HEK293 (cell line): ENCODE results near the gene PINLYP.

Experiments
- CTCF ChIA-PET: fragments of 350-600 bp; formaldehyde crosslinking; extraction: SDS; loops from one replicate; lab custom pipeline; 2021; ENCODE audit warnings: antibody characterized with exemption; lab: Yijun Ruan, JAX
- POLR2A ChIA-PET: fragments of 300-600 bp; formaldehyde crosslinking; extraction: SDS; loops from one replicate; lab custom pipeline; 2020; ENCODE audit warnings: antibody characterized with exemption, inconsistent platforms; lab: Yijun Ruan, JAX
- H3K27ac ChIP-seq: fragments of 200-500 bp; sonication (Bioruptor generic); 2 replicates; pipeline ENCODE4 v1.5.1; 2014; ENCODE audit warnings: low read depth, low read length, control low read depth, inconsistent platforms; ENCODE audit errors: extremely low read depth
- H3K36me3 ChIP-seq, 2 experiments: fragments of 200-500 bp in 1 of 2; sonication (Bioruptor generic) in 1 of 2; 1 replicate in 1 of 2; 2 replicates in 1 of 2; pipeline ENCODE4 v1.5.1; 2014 to 2017; ENCODE audit warnings: inconsistent platforms in 2 of 2, low read length in 2 of 2; ENCODE audit not compliant: control insufficient read depth in 2 of 2, insufficient read depth in 1 of 2
- H3K4me1 ChIP-seq: fragments of 200-500 bp; sonication (Bioruptor generic); 2 replicates; pipeline ENCODE4 v1.5.1; 2014; ENCODE audit warnings: mild to moderate bottlenecking, low read length, inconsistent platforms; ENCODE audit not compliant: control insufficient read depth, insufficient read depth
- H3K4me3 ChIP-seq: 2 replicates; pipeline ENCODE4 v1.5.1; 2011; ENCODE audit warnings: low read depth, mild to moderate bottlenecking, control low read depth, low read length, moderate library complexity
- H3K9me3 ChIP-seq: fragments of 200-500 bp; sonication (Bioruptor generic); 2 replicates; pipeline ENCODE4 v1.5.1; 2014; ENCODE audit warnings: low read depth, low read length, inconsistent platforms; ENCODE audit not compliant: control insufficient read depth, insufficient read depth
- ATF2 ChIP-seq: fragments of 450-650 bp; formaldehyde crosslinking; IDR thresholded peaks from 2 replicates; pipeline ENCODE4 v1.5.1; 2016; ENCODE audit warnings: missing biosample characterization, missing genetic modification characterization, low read depth
- HIC1 ChIP-seq: fragments of 450-650 bp; formaldehyde crosslinking; IDR thresholded peaks from 2 replicates; pipeline ENCODE4 v1.5.1; 2016; ENCODE audit warnings: missing biosample characterization, missing genetic modification characterization
- IKZF3 ChIP-seq: fragments of 450-650 bp; IDR thresholded peaks from 2 replicates; pipeline ENCODE4 v1.5.0; 2018; ENCODE audit warnings: missing biosample characterization, mild to moderate bottlenecking, missing genetic modification characterization, moderate library complexity
- KLF1 ChIP-seq: fragments of 450-650 bp; formaldehyde crosslinking; IDR thresholded peaks from 2 replicates; pipeline ENCODE4 v1.5.1; 2016; ENCODE audit warnings: missing biosample characterization, missing genetic modification characterization
- KLF17 ChIP-seq: fragments of 450-650 bp; formaldehyde crosslinking; IDR thresholded peaks from 2 replicates; pipeline ENCODE4 v1.5.1; 2016; ENCODE audit warnings: missing biosample characterization, missing genetic modification characterization
- KLF7 ChIP-seq: fragments of 450-650 bp; formaldehyde crosslinking; IDR thresholded peaks from 2 replicates; pipeline ENCODE4 v1.5.1; 2016; ENCODE audit warnings: missing biosample characterization, missing genetic modification characterization, borderline replicate concordance
- KLF8 ChIP-seq: fragments of 450-650 bp; formaldehyde crosslinking; IDR thresholded peaks from 2 replicates; pipeline ENCODE4 v1.5.1; 2016; ENCODE audit warnings: missing biosample characterization, missing genetic modification characterization
- WT1 ChIP-seq: fragments of 450-650 bp; formaldehyde crosslinking; IDR thresholded peaks from 2 replicates; pipeline ENCODE4 v1.5.1; 2016; ENCODE audit warnings: missing biosample characterization, missing genetic modification characterization
- ZBTB48 ChIP-seq: fragments of 450-650 bp; formaldehyde crosslinking; IDR thresholded peaks from 2 replicates; pipeline ENCODE4 v1.5.1; 2016; ENCODE audit warnings: missing biosample characterization, missing genetic modification characterization
- ZBTB6 ChIP-seq: fragments of 450-650 bp; formaldehyde crosslinking; IDR thresholded peaks from 2 replicates; pipeline ENCODE4 v1.5.1; 2017; ENCODE audit warnings: missing biosample characterization, missing genetic modification characterization
- ZFP69B ChIP-seq: fragments of 450-650 bp; formaldehyde crosslinking; IDR thresholded peaks from 2 replicates; pipeline ENCODE4 v1.5.1; 2016; ENCODE audit warnings: missing biosample characterization, missing genetic modification characterization
- ZNF112 ChIP-seq: fragments of 450-650 bp; formaldehyde crosslinking; IDR thresholded peaks from 2 replicates; pipeline ENCODE4 v1.5.0; 2017; ENCODE audit warnings: missing biosample characterization, missing genetic modification characterization
- ZNF239 ChIP-seq: fragments of 450-650 bp; formaldehyde crosslinking; IDR thresholded peaks from 2 replicates; pipeline ENCODE4 v1.5.1; 2016; ENCODE audit warnings: missing biosample characterization, missing genetic modification characterization
- ZNF394 ChIP-seq: fragments of 450-650 bp; formaldehyde crosslinking; IDR thresholded peaks from 2 replicates; pipeline ENCODE4 v1.5.1; 2016; ENCODE audit warnings: missing biosample characterization, missing genetic modification characterization, mild to moderate bottlenecking, moderate library complexity, borderline replicate concordance
- ZNF530 ChIP-seq: fragments of 450-650 bp; formaldehyde crosslinking; IDR thresholded peaks from 2 replicates; pipeline ENCODE4 v1.5.1; 2016; ENCODE audit warnings: low read depth, missing biosample characterization, missing genetic modification characterization
- ZNF560 ChIP-seq: fragments of 450-650 bp; formaldehyde crosslinking; IDR thresholded peaks from 2 replicates; pipeline ENCODE4 v1.5.1; 2017; ENCODE audit warnings: missing biosample characterization, missing genetic modification characterization, borderline replicate concordance
- ZNF639 ChIP-seq: fragments of 450-650 bp; formaldehyde crosslinking; IDR thresholded peaks from 2 replicates; pipeline ENCODE4 v1.5.1; 2016; ENCODE audit warnings: missing biosample characterization, missing genetic modification characterization
- ZNF660 ChIP-seq: fragments of 450-650 bp; IDR thresholded peaks from 2 replicates; pipeline ENCODE4 v1.5.1; 2018; ENCODE audit warnings: missing biosample characterization, mild to moderate bottlenecking, missing genetic modification characterization
- ZSCAN23 ChIP-seq: fragments of 450-650 bp; formaldehyde crosslinking; IDR thresholded peaks from 2 replicates; pipeline ENCODE4 v1.5.1; 2016; ENCODE audit warnings: missing biosample characterization, missing genetic modification characterization
- TF ChIP-seq, protein P1 (sequence below): fragments of 450-650 bp; formaldehyde crosslinking; IDR thresholded peaks from 2 replicates; pipeline ENCODE4 v1.5.1; 2016; ENCODE audit warnings: missing biosample characterization, missing genetic modification characterization

The PINLYP gene

GRCh38 chr19:43609872-43610271, 34.3 kb downstream of the PINLYP start:
- Histone ChIP-seq H3K27ac (no peak overlapping the region), H3K9me3 (no peaks in the 10 kb centered on the region; the same call in 1 of the 2 replicates), H3K36me3 (peaks cover 58 to 79% of the 10 kb centered on the region in 2 experiments), H3K4me3 (no peak overlapping the region), H3K4me1 (peaks cover 28% of the 10 kb centered on the region)
- ChIA-PET POLR2A (interaction anchor here (0.6 kb wide), 2 partner anchors 8 to 116 kb away, joined by 3 to 4 read pairs; no protein-coding TSS in a partner anchor), CTCF (interaction anchor here (0.6 to 0.8 kb wide), 3 partner anchors 16 to 163 kb away, joined by 3 to 6 read pairs (median 4); no protein-coding TSS in a partner anchor)
- no peak for TF ChIP-seq ZFP69B (tag by site-specific recombination)
- no peak for TF ChIP-seq ATF2 (tag by site-specific recombination)
- TF ChIP-seq KLF17 (tag by site-specific recombination): 0 out of 2 replicates have a peak, but pooled peaks have one; percentile 6
- TF ChIP-seq, protein P1, sequence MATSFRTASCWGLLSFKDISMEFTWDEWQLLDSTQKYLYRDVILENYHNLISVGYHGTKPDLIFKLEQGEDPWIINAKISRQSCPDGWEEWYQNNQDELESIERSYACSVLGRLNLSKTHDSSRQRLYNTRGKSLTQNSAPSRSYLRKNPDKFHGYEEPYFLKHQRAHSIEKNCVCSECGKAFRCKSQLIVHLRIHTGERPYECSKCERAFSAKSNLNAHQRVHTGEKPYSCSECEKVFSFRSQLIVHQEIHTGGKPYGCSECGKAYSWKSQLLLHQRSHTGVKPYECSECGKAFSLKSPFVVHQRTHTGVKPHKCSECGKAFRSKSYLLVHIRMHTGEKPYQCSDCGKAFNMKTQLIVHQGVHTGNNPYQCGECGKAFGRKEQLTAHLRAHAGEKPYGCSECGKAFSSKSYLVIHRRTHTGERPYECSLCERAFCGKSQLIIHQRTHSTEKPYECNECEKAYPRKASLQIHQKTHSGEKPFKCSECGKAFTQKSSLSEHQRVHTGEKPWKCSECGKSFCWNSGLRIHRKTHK (tag by site-specific recombination): no peak
- peak; percentile 61; the same call in 1 of the 2 replicates for TF ChIP-seq HIC1
- TF ChIP-seq ZNF394 (tag by site-specific recombination): no peak
- no peak for TF ChIP-seq ZBTB48 (tag by site-specific recombination)
- no peak for TF ChIP-seq ZNF530 (tag by site-specific recombination)
- no peak for TF ChIP-seq KLF7 (tag by site-specific recombination)
- TF ChIP-seq IKZF3: 0 out of 2 replicates have a peak, but pooled peaks have one; percentile 9
- no peak for TF ChIP-seq ZSCAN23 (tag by site-specific recombination)
- 0 out of 2 replicates have a peak, but pooled peaks have one; percentile 20 for TF ChIP-seq ZBTB6
- peak; percentile 55 for TF ChIP-seq WT1 (tag by site-specific recombination)
- no peak for TF ChIP-seq ZNF639 (tag by site-specific recombination)
- TF ChIP-seq KLF1 (tag by site-specific recombination): peak; percentile 91
- no peak for TF ChIP-seq ZNF560 (tag by site-specific recombination)
- TF ChIP-seq KLF8 (tag by site-specific recombination): peak; percentile 18; the same call in 1 of the 2 replicates
- no peak for TF ChIP-seq ZNF239 (tag by site-specific recombination)
- TF ChIP-seq ZNF112 (tag by site-specific recombination): no peak
- TF ChIP-seq ZNF660: no peak
- TF ChIP-seq, all 188 proteins: peak for 7
